ENCODE results near the gene GOLM1. TPM values are rescaled to one million over a fixed set of nuclear protein-coding genes. Genes with fewer than 3 reads are reported as not detected.
A peak's percentile ranks its signal among the peaks of the same experiment; 100 is the strongest.

Gene GOLM1
- total RNA-seq, 1 donor from 2014 or later, result 3.7 TPM

DNA sequence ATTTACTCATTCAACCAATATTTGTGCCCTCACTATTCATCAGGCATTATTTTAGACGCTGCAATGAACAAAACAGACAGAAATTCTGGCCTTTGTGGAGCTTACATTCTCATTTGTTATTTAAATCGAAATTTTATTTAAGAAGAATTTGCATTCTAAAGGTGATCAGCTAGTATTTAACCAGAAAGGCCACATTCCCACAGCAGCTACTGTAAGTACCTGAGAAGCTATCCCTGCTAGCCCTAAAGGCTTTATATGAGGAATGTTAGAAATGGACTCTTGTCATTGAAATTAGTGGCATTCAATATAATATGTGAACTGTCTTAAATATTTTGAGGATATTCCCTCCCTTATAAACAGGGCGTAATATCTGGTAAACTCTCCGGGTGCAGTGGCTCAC lies 35.0 kb upstream of the GOLM1 start:
- no peak for DNase-seq
- Histone ChIP-seq H3K27ac (replicated peaks) (no peak overlapping the region), H3K4me1 (no peaks in the 10 kb centered on the region), H3K9me3 (replicated peaks) (no peaks in the 10 kb centered on the region), H3K27me3 (ENCODE audit: low read depth) (no peaks in the 10 kb centered on the region), H3K4me3 (no peak overlapping the region), H3K36me3 (no peaks in the 10 kb centered on the region)
- no peak for TF ChIP-seq CTCF (IDR thresholded peaks at IDR 0.05; ENCODE audit: borderline replicate concordance)
- intact Hi-C loops (cut with micrococcal nuclease), result no loop called here

DNA sequence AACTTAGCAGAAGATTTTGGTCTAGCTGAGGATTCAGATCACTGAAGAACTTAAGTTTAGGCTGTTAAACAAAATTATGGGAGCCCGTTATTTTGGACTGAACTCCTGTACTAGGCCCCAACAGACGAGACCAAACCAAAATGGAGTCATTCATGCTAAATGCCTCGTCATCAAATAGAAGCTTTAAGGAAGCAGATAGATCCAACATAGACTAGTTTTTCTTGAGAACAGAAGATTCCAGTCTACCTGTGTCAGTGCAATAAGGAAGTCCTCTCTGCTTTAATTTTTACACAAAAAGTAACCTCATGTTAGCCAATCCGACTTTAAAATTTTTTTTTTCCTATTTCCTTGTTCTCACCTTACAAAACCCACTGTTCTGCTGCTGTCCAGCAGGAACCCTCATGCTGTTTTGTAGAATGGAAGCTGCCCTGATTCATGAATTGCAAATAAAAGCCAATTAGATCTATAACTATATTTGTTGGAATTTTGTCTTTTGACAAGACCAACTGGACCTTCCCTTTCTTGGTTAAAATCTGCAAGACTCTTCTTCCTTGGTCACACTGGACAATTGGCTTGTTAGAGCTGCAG lies 29.0 kb upstream of the GOLM1 start:
- no peak for DNase-seq
- Histone ChIP-seq H3K36me3 (no peaks in the 10 kb centered on the region), H3K9me3 (replicated peaks) (no peaks in the 10 kb centered on the region), H3K4me1 (peaks cover 11% of the 10 kb centered on the region), H3K4me3 (no peak overlapping the region), H3K27me3 (ENCODE audit: low read depth) (no peaks in the 10 kb centered on the region), H3K27ac (replicated peaks) (no peak overlapping the region)
- no peak for TF ChIP-seq CTCF (IDR thresholded peaks at IDR 0.05; ENCODE audit: borderline replicate concordance)
- intact Hi-C loops (cut with micrococcal nuclease), result no loop called here

DNA sequence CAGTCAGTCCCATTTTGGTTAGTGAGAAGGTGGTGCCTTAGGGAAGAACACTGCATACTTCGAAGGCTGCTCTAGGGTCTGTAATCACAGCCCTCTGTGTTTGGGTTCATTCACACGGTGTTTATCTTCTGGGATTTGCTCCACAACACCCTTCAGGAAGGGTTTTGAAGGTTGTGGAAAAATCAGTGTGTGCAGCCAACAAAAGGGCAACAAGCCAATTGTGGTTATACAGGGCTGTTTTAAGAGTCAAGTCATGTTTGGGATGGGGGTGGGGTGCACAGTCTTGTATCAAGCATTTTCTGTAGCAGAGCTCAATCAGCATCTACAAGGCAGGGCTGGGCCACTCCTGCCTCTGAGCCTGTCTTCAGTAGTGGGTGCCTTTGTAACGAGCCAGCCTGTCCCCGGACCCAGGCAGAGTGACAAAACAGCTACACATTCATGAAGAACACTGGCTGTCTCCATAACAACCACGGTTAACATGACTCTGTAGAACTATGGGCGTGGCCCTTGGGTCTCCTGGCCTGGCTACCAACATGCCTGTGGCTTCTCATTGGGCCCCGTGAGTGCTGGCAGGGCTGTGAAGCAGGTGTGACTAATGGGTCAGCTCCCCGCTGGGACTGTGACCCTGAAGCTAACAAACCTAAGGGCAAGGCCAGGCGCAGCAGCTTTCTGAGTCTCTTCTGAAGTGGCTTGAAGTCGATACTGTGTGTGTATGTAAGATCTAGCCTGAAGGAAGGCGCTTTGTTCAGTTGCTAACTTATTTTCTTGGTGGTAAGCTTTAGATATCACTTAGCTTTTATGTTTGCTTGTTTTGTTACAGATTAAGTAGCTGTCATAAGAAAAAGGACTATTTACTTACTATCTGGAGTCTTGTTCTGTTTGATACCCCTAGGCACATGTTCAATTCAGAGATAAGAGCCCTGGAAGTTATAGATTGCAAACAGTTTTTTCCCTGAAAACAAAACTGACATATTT lies 27.9 kb upstream of the GOLM1 start:
- peak; percentile 16 for DNase-seq
- Histone ChIP-seq H3K27me3 (ENCODE audit: low read depth) (no peaks in the 10 kb centered on the region), H3K4me3 (no peak overlapping the region), H3K27ac (replicated peaks) (no peak overlapping the region), H3K36me3 (no peaks in the 10 kb centered on the region), H3K4me1 (peaks cover 11% of the 10 kb centered on the region), H3K9me3 (replicated peaks) (no peaks in the 10 kb centered on the region)
- intact Hi-C loops (cut with micrococcal nuclease), result no loop called here
- TF ChIP-seq CTCF (IDR thresholded peaks at IDR 0.05; ENCODE audit: borderline replicate concordance), result no peak

GRCh38 chr9:86122311-86122710 lies 23.0 kb upstream of the GOLM1 start:
- intact Hi-C loops (cut with micrococcal nuclease), result no loop called here
- Histone ChIP-seq H3K4me3 (no peak overlapping the region), H3K4me1 (peaks cover 8% of the 10 kb centered on the region), H3K36me3 (no peaks in the 10 kb centered on the region), H3K27me3 (ENCODE audit: low read depth) (no peaks in the 10 kb centered on the region), H3K27ac (replicated peaks) (no peak overlapping the region), H3K9me3 (replicated peaks) (no peaks in the 10 kb centered on the region)
- TF ChIP-seq CTCF (IDR thresholded peaks at IDR 0.05; ENCODE audit: borderline replicate concordance), result no peak
- DNase-seq, result no peak

- Histone ChIP-seq H3K4me1 (no peaks in the 10 kb centered on the region), H3K36me3 (no peaks in the 10 kb centered on the region), H3K27ac (replicated peaks) (no peak overlapping the region), H3K9me3 (replicated peaks) (no peaks in the 10 kb centered on the region), H3K4me3 (no peak overlapping the region), H3K27me3 (ENCODE audit: low read depth) (no peaks in the 10 kb centered on the region)
- no peak for DNase-seq
- no peak for TF ChIP-seq CTCF (IDR thresholded peaks at IDR 0.05; ENCODE audit: borderline replicate concordance)
- intact Hi-C loops (cut with micrococcal nuclease), result no loop called here
Observed at GRCh38 chr9:86119457-86119856, 20.1 kb upstream of the GOLM1 start.

All from left ventricle myocardium inferior (tissue), 1 donor.